Measurements from ENCODE around the gene MAPK9.
"Not testable (repeated sequence)": the region's sequence is repeated elsewhere in the genome, so short reads cannot be mapped to it uniquely, and the experiment has no call there.

The MAPK9 gene

DNA sequence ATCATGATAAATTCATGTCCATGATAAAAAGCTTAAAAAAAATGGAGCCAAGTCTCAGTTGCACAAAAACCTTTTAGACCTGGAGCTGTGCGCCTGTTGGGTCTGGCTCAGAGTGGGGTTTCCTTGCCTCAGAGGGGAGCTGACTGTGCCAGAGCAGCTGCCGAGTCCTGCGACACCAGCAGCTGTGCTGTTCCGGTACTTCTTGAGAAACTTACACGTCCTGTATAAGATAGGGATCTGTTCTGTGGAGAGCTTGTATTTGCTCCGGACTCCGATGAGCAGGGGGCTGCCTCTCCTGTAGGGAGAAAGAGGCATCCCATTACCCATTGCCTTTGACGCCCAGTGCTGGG, 32.7 kb upstream of the MAPK9 start:
- DNase-seq, result no peak

DNA sequence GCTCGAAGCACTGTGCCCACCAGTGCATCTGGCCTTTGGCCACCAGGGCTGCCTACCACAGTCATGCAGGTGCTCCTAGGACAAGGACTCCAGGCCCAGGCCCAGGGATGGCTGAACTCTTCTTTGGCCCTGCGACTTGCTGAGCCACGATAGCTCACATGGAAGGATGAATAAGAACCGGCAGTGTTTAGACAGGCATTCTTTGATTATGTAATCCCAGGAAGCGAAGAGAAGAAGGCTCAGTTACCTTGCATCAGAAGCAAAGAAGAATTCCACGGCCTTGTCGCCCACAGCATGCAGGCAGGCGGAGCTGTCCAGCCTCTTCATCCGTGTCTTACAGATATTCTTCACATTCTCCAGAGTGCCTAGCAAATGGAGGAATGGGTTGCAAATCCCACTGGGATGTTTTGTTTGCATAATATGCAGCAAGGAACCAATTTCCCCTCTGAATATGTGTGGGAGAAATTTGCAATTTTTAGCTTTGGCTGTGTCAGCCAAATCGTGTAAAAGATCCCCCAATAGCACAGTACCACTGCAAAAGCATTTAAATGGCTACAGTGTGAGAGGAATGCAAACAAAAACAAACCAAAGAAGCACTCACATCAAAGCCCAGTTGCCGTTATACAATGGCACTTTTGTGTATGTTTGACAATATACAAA, 32.2 kb upstream of the MAPK9 start:
- DNase-seq, result no peak

GRCh38 chr5:180323160-180323559, 31.3 kb upstream of the MAPK9 start:
- DNase-seq, result no peak

- DNase-seq, result no peak
Measured at GRCh38 chr5:180318456-180319089, 26.7 kb upstream of the MAPK9 start.

DNA sequence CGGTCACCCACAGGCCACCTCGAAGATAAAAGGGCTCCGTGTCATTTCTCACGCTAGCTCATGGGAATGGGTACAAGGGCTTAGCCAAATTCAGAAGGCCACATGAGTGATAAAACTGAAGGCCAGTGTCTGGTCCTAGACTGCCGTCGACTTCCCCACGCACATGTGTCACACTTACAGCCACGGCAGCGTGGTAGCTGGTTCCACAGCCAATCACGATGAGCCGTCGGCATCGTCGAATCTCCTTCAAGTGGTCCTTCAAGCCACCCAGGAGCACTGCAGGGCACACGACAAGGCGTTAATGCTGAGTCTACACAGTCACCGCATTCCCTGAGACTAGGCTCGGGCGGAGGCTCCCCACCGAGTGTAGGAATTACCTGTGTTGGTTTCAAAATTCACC, 24.7 kb upstream of the MAPK9 start:
- DNase-seq, result no peak

GRCh38 chr5:180315762-180316212, 23.9 kb upstream of the MAPK9 start:
- DNase-seq, result peak; percentile 39

DNA sequence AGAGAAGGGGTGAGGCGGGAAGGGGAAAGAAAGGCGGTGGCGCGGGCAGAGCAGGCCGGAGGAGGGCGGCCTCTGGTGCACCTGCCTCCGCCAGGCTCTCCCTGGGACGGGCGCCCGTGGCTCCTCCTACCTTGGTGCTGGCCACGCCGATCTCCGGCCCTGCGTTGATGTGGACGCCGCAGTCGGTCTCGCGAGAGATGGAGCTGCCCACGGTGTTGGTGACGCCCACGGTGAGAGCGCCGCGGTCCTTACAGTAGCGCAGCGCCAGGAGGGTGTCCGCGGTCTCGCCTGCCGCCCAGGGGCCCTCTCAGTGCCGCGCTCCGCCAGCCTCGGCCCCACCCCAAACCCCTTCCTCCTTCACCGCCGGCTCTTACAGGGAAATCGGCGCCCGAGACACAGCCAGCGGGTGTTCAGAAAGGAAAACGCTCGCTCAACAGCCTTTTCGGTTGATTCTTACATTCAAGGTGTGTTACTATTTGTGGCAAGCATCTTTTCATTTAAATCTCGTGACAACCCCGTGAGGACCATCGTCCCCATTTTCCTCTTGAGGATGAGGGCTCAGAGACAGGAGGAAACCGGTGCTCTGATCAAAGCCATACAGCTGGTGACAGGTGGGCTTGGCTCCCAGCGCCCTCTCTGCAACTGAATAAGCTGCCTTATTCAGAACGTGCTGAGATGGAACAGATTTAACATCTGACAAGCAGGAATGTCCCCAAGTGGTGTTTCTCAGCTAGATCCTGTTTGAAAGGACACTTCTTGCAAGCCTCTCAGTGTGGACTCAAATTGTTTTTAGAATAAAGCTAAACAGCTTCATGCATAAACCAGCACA, 22.0 kb upstream of the MAPK9 start:
- peak; percentile 35 for DNase-seq

GRCh38 chr5:180311216-180311615, 19.3 kb upstream of the MAPK9 start:
- DNase-seq, result no peak

DNA sequence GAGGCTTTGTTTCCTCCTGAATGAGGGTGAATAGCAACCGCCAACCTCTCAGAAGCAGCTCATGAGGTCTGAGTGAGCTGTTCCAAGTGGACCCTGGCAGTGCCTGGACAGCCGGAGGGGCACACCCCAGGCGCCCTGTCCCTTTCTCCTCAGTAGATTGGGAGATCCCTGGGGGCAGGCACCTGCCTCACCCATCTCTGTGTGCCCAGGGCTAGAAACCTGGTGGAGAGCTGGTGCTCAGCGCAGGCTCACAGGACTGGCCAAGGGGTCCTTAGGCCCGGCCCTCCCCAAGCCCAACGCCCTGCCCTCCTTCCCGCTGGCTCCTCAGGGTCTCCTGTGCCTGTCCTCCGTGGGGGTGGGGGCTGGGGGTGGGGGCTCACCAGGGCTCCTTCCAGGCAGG, 14.9 kb upstream of the MAPK9 start:
- DNase-seq, result no peak

GRCh38 chr5:180305481-180305880, 13.6 kb upstream of the MAPK9 start:
- DNase-seq, result no peak

DNA sequence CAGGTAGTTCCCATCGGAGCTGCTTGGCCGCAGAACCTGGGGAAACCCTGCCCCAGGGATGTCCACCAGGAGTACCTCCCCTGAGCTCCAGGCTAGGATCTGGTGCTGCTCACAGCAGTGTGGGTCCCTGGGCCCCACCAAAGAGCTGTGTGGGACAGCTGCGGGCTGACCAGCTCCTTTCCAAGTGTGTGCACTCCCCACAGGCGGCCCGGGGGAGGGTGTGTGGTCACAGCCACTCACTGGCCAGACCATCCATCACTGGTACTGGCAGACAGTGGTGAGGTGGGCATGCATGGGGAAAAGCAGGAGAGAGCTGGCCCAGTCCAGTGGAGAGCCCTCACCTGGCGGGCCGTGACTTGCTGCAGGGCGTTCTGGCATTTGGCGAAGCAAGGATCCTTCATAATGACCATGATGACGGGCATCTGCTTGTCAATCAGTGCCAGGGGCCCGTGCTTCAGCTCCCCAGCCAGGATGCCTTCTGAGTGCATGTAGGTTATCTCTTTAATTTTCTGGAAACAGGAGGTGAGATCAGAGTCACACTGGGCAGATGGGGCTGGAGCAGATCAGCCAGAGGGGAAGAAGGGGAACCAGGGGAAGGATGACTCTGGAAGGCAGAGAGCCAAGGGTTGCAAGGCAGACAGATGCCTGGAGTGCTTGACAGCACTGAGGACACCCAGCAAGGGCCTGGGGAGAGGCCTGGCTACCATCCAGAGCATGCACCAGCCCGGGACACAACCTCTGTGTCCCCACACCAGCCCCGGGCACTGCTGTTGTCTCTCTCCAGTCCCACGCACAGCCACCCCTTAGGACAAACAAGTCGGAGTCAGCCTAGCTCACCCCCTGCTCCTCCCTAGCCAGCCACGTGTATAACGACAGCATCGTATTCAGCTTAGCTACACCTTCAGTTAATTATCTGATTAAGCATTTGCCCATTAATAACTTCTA, 12.8 kb upstream of the MAPK9 start:
- DNase-seq, result no peak

- DNase-seq, result no peak
Measured at GRCh38 chr5:180304016-180304292, 12.1 kb upstream of the MAPK9 start.

DNA sequence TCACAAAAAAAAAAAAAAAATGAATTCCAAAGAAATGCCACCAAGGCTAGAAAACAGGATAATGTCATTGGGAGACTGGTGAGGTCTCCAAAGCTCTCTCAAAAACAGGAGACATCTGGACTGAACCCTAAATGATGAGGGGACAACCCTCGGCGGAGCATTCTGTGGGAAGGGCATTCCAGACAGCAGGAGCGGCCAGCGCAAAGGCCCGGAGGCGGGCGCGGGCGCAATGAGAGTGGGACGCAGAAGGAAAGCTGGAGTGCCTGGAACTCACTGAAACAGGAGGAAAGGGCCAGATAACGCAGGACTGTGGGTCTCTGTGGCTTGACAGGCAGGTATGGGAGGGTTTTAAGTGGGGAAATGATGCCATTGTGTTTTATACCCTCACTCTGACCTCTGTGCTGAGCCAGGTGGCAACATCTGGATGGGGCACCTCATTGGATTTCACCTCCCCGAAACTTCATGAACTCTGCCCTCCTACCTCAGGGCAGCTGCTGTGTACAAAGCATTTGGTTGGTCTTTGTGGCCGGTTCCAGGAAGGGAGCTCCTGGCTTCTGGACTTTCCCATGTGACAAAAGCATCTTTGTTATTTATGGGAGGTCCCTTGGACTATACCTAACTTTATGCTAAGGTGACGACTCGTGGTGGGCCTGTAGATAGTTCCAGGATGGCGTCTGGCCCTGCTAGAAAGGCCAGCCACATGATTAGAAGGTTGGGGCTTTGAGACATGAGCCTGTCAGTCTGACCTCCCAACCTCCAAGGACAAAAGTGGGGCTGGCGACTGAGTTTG, 11.5 kb upstream of the MAPK9 start:
- no peak for DNase-seq

DNA sequence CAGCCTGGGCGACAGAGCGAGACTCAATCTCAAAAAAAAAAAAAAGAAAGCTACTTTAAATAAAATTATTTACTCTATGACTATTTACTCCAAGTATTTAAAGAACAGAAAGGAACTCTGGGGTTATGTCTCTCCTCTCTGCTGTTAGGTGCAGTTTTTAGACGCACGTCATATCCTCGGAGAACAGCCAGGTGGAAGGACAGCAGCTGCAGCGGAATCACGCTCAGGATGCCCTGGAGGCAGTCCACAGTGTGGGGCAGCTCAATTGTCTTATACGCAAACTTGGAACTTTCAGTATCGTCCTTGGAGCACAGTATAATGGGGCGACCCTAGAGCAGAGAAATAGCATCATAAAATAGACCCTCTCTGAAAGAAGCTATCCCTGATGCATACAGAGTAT, 10.4 kb upstream of the MAPK9 start:
- no peak for DNase-seq

DNA sequence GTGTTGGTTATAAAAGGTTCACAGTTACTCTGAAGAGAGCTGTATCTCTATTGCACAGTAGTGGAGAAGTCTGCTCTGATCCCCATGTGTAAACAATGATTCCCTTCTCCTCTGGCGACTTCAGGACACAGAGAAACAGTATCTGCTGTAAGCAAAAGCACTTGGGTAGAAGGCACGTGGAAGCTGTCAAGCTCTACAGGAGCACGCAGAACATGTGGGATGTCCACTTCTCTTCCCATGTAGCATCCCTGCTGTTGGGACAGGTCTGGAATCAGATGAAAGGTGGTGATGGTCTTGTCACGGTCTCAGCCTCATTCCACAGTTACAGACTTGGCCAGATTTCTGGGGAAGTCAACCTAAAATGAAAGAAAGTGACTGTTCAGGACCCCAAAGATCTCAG, 9.4 kb upstream of the MAPK9 start:
- DNase-seq, result no peak

GRCh38 chr5:180299526-180299925, 7.6 kb upstream of the MAPK9 start:
- no peak for DNase-seq

DNA sequence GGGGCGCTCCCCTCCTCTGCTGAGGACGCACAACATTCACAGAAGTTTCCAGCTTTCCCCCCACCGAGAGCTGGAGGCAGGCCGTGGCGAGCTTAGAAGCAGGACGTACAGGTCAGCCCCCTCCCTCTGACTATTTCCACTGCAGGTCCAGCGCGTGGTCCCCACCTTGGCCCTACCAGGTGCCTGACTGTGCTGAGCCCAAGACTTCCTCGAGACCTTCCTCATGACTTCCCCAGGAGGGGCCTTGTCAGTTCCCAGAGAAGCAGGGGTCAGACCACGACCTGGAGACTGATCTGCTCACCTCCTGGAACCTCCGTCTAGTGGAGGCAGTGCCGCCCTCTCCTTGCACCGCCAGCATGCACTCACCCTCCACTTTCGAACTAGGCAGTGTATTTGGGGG, 7.1 kb upstream of the MAPK9 start:
- not testable (repeated sequence) for DNase-seq

DNA sequence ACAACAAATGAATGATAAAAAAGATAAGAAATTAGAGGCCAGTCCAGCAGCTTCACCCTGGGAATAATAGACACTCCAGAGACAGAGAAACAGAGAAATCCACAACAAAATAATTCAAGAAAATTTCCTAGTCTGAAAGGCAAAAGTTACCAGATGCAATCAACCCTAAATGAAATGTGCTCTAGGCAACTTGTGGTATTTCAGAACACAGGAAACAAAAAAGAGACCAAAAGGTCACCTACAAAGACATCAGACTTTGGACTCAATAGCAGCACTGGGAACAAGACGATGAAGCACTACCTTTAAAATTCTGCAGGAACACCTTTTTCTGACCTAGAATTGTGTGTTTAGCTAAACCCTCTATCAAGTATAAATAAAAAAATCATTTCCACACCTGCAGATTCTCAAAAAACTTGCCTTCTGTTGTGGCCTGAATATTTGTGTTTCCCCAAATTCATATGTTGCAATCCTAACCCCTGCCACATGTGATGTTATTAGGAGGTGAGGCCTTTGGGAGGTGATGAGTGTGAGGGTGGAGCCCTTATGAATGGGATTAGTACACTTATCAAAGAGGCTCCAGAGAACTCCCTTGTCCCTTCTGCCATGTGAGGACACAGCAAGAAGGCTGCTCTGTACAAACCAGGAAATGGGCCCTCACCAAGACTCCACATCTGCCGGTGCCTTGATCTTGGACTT, 5.9 kb upstream of the MAPK9 start:
- no peak for DNase-seq

DNA sequence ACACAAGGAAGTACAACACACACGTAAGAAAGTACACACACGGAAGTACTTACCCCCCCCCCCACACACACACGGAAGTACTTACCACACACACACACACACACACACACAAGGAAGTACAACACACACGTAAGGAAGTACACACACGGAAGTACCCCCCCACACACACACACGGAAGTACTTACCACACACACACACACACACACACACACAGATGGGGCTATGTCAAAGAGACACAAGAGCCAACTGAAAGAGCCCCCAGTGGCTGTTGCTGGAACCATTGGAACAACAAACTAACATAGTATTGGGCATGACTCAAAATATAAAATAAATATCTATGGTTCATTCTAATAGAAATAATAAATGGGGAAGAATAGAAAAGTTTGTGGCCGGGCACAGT, 4.9 kb upstream of the MAPK9 start:
- no peak for DNase-seq

DNA sequence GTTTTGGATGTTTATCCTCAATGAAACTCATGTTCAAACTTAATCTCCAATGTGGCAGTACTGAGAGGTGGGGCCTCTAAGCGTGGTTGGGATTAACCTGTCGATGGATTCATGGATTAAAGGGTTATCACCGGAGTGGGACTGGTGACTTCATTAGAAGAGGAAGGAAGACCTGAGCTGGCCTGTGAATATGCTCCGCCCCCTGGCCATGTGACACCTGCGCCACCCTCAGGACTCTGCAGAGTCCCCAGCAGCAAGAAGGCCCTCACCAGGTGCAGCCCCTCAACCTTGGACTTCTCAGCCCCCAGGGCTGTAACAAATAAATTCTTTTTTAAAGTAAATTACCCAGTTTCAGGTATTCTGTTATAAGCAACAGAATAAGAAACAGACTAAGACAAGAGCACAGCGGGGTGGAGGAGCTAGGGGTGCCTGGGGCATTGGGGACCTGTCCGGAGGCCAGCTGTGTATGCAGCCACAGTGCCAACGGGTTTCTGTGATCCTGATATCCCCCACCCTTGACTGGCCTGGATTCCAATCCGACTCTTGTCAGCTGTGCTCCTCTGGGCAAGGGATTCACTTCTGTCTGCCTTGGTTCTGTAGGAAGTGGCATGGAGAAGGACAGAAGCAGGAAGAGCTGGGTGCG, 3.2 kb upstream of the MAPK9 start:
- DNase-seq, result no peak

DNA sequence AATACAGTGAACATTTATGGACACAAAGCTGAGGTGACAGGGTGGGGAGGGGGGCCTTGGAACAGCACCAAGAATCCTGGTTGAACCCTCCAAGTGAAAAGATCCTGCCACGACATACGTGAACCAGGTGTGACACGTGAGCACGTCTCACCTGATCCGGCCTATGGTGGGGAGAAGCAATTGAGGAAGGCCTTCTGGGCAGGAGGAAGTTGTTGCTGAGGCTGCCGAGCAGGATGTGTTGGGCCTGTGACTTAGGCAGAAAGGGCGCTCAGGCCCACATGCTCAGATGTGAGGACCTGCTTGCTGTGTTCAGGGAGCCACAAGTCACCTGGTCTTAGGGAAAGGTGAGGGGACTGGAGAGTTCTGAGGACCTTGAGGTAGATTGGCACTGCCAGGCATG, 2.5 kb upstream of the MAPK9 start:
- no peak for DNase-seq
